Thyroid gland (tissue), 4 donors: ENCODE results near the gene CCNK. TPM values are rescaled to one million over a fixed set of nuclear protein-coding genes. Genes with fewer than 3 reads are reported as not detected.
A peak's percentile ranks its signal among the peaks of the same experiment; 100 is the strongest.

ENCODE experiments used
- DNase-seq, 2 donors: peaks; one replicate each; pipeline ENCODE4 v3.0.0-alpha.2; 2019
- H3K27ac ChIP-seq, 3 donors: fragments of 200-600 bp; sonication (generic); 1 replicate in 2 of 3; 2 replicates in 1 of 3; pipeline ENCODE4 v1.5.1; 2016 to 2019; ENCODE audit warnings: mild to moderate bottlenecking in 1 of 3, moderate library complexity in 1 of 3
- H3K27me3 ChIP-seq: fragments of 200-600 bp; sonication (generic); one replicate; pipeline ENCODE4 v1.5.1; 2019
- H3K36me3 ChIP-seq, 2 donors: fragments of 200-600 bp; sonication (generic); one replicate each; pipeline ENCODE4 v1.5.1; 2016 to 2019
- H3K4me1 ChIP-seq, 2 donors: fragments of 200-600 bp; sonication (generic); one replicate each; pipeline ENCODE4 v1.5.1; 2017 to 2019
- H3K4me3 ChIP-seq, 3 donors: fragments of 200-600 bp; sonication (generic); replicated peaks in 1 of 3; 1 replicate in 2 of 3; 2 replicates in 1 of 3; pipeline ENCODE4 v1.5.1; 2016; ENCODE audit warnings: mild to moderate bottlenecking in 1 of 3
- H3K9me3 ChIP-seq: fragments of 200-600 bp; sonication (generic); one replicate; pipeline ENCODE4 v1.5.1; 2017
- CTCF ChIP-seq, 6 experiments: fragments of 200-600 bp in 3 of 6; fragments of 450-650 bp in 3 of 6; sonication (generic) in 3 of 6; IDR thresholded peaks; one replicate each; pipeline ENCODE4 v1.5.1; 2016 to 2019; ENCODE audit warnings: antibody characterized with exemption in 6 of 6, mild to moderate bottlenecking in 2 of 6, inconsistent platforms in 1 of 6, moderate library complexity in 1 of 6
- POLR2A ChIP-seq, 2 donors: fragments of 450-650 bp; IDR thresholded peaks; one replicate each; pipeline ENCODE4 v1.6.1; 2017; ENCODE audit warnings: antibody characterized with exemption in 2 of 2, mild to moderate bottlenecking in 2 of 2, moderate library complexity in 1 of 2
- WGBS, 2 donors: methylation state at CpG; one replicate each; pipeline ENCODE4 v1.1.5; 2017; 5-methylcytosine and 5-hydroxymethylcytosine counted together
- intact Hi-C: fragments of 100-400 bp; cut with DNase I; formaldehyde crosslinking; loops from one replicate; pipeline ENCODE4 v1.15.1; 2023
- total RNA-seq, 4 donors: library from RNA; depleted of rRNA; stranded (reverse); fragments of >200 nt; gene quantifications; one replicate each; pipeline ENCODE4 v1.2.3, GENCODE V29; 2016

The CCNK gene
- total RNA-seq, 4 donors from 2014 or later = 14.4 to 36.9 (median 24.4) TPM

DNA sequence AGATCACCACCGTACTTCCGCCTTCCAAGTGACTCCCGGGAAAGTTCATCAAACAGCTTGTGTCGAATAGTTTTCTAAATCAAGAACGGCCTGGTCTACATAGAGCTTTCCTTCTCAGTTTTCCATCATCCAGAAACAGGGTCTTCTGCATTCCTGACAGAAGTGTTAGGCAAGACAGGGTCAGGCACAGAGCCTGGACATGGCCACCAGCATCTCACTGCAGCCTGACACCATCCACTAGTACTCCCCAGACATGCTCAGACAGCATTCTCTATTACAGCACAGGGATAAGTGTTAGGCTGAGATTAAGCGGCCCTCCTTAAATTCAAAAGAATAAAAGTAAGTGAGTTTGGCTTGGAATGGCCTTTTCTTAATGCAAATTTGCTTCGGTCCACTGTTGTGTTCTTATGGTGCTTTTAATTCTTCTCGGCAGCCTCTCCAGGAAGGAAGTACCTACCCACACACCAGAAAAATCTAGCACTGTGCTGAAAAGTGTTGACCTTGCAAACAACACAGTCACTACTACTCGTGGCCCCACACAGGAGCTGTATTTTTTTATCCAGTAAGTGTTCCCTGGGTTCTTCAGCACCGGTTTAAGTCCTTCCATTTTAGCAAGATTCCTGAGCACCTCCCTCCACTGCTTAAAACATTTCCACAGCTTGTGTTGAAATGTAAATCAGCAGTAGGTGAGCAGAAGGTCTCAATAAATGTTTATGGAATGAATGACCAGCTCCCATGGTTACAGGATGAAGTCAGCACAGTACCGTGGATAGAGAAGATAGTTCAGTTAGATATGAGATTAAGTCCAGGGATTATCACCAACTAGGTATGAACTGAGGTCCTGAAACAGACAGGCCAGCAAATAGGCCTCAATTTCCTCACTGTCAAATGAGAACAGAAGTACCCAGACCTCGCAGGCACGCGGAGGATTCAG is 44.7 kb upstream of the CCNK start:
- H3K4me3 ChIP-seq = no peak overlapping the region
- H3K36me3 ChIP-seq = peaks cover 0 to 4% of the 10 kb centered on the region in 2 donors
- no peak for TF ChIP-seq POLR2A (IDR thresholded peaks at IDR 0.05)
- no peak for TF ChIP-seq CTCF (IDR thresholded peaks at IDR 0.05)
- DNase-seq = no peak
- H3K4me1 ChIP-seq = peaks cover 12 to 21% of the 10 kb centered on the region in 2 donors
- H3K27me3 ChIP-seq = no peaks in the 10 kb centered on the region
- intact Hi-C loops = no loop called here
- H3K9me3 ChIP-seq = no peaks in the 10 kb centered on the region
- WGBS, 2 donors = 69 to 71% methylated on average over 14 of the region's 14 CpGs
- H3K27ac ChIP-seq = peak overlapping the region in 2 of 3 donors; percentile 20 to 39

- peaks cover 12 to 21% of the 10 kb centered on the region in 2 donors for H3K4me1 ChIP-seq
- TF ChIP-seq CTCF (IDR thresholded peaks at IDR 0.05) = no peak
- no peak overlapping the region for H3K4me3 ChIP-seq
- no peak for DNase-seq
- intact Hi-C loops = no loop called here
- H3K27ac ChIP-seq = no peak overlapping the region
- 80 to 84% methylated on average over 3 of the region's 3 CpGs for WGBS, 2 donors
- no peaks in the 10 kb centered on the region for H3K27me3 ChIP-seq
- peaks cover 0 to 4% of the 10 kb centered on the region in 2 donors for H3K36me3 ChIP-seq
- H3K9me3 ChIP-seq = no peaks in the 10 kb centered on the region
These were observed 43.5 kb upstream of the CCNK start for GRCh38 chr14:99437706-99438105.

GRCh38 chr14:99440278-99440677 is 40.9 kb upstream of the CCNK start:
- H3K27ac ChIP-seq = no peak overlapping the region
- no peaks in the 10 kb centered on the region for H3K27me3 ChIP-seq
- TF ChIP-seq POLR2A (IDR thresholded peaks at IDR 0.05) (no peak), CTCF (IDR thresholded peaks at IDR 0.05) (no peak)
- no peaks in the 10 kb centered on the region for H3K36me3 ChIP-seq
- no peaks in the 10 kb centered on the region for H3K9me3 ChIP-seq
- no peak overlapping the region for H3K4me3 ChIP-seq
- DNase-seq = no peak
- WGBS, 2 donors = 92% methylated on average over 14 of the region's 14 CpGs
- intact Hi-C loops = no loop called here
- H3K4me1 ChIP-seq = peaks cover 12 to 16% of the 10 kb centered on the region in 2 donors

DNA sequence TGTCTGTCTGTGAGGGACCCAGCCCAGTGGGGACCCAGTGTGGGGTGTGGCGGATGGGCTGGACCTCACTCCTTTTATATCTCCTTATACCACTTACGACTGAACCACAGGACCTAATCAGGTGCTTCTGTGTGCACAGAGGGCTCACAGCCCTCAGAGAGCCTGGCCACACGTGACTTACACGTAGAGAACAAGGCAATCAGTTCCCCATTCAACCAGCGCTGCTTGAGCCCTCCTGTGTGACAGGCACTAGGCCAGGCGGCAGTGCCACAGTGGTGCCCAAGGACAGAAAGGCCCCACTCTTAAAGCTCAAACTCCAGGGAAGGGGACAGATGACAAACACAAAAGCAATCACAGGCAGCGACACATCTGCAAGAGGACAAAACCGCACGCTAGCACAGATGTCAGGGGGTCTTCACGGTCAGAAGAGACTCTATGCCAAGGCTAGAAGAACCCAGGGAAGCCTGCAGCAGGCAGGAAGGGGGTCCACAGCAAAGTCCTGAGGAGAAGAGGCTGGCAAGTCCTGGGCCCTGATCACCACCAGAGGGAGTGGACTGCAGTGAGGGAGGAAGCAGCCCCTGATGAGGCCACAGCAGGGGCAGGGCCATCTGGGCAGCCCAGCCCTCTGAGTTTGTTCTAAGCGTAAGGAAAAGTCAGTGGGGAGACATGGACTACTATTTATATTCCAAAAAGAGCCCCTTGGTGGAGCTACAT is 39.9 kb upstream of the CCNK start:
- no peak for DNase-seq
- Histone ChIP-seq H3K9me3 (no peaks in the 10 kb centered on the region), H3K4me3 (no peak overlapping the region), H3K27me3 (no peaks in the 10 kb centered on the region), H3K36me3 (peaks cover 0 to 2% of the 10 kb centered on the region in 2 donors), H3K4me1 (peaks cover 4 to 9% of the 10 kb centered on the region in 2 donors), H3K27ac (no peak overlapping the region)
- WGBS, 2 donors = 94 to 98% methylated on average over 11 of the region's 11 CpGs
- intact Hi-C loops = no loop called here
- no peak for TF ChIP-seq POLR2A (IDR thresholded peaks at IDR 0.05)
- no peak for TF ChIP-seq CTCF (IDR thresholded peaks at IDR 0.05)

GRCh38 chr14:99441918-99442317 is 39.3 kb upstream of the CCNK start:
- no peak overlapping the region for H3K4me3 ChIP-seq
- 93% methylated on average over 7 of the region's 7 CpGs for WGBS, 2 donors
- H3K36me3 ChIP-seq = peaks cover 0 to 6% of the 10 kb centered on the region in 2 donors
- no peaks in the 10 kb centered on the region for H3K27me3 ChIP-seq
- TF ChIP-seq POLR2A (IDR thresholded peaks at IDR 0.05) = no peak
- H3K9me3 ChIP-seq = no peaks in the 10 kb centered on the region
- DNase-seq = no peak
- H3K4me1 ChIP-seq = peaks cover 0 to 3% of the 10 kb centered on the region in 2 donors
- intact Hi-C loops = no loop called here
- no peak overlapping the region for H3K27ac ChIP-seq
